ENCODE measurements around the gene COX20. TPM values are rescaled to one million over a fixed set of nuclear protein-coding genes. Genes with fewer than 3 reads are reported as not detected.

COX20 gene
- total RNA-seq, 4 donors from 2014 or later = 12.3 to 23.4 (median 20.2) TPM

DNA sequence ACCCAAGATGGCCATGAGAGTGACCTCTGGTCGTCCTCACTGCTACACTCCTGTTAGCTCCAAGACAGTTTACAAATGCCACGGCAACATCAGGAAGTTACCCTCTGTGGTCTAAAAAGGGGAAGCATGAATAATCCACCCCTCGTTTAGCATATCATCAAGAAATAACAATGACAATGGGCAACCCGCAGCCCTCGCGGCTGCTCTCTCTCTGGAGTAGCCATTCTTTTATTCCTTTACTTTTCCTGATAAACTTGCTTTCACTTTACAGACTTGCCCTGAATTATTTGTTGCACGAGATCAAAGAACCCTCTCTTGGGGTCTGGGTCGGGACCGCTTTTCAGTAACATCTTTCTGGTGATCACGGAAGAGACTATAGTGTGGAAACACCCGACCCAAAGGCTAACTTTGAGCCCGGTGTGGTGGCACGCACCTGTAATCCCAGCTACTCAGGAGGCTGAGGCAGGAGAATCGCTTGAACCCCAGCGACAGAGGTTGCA is 19.8 kb upstream of the COX20 start:
- no peak overlapping the region for H3K4me3 ChIP-seq (ENCODE audit: low read depth, poor library complexity, severe bottlenecking)
- TF ChIP-seq POLR2A (IDR thresholded peaks at IDR 0.05) = no peak
- TF ChIP-seq, protein P1, sequence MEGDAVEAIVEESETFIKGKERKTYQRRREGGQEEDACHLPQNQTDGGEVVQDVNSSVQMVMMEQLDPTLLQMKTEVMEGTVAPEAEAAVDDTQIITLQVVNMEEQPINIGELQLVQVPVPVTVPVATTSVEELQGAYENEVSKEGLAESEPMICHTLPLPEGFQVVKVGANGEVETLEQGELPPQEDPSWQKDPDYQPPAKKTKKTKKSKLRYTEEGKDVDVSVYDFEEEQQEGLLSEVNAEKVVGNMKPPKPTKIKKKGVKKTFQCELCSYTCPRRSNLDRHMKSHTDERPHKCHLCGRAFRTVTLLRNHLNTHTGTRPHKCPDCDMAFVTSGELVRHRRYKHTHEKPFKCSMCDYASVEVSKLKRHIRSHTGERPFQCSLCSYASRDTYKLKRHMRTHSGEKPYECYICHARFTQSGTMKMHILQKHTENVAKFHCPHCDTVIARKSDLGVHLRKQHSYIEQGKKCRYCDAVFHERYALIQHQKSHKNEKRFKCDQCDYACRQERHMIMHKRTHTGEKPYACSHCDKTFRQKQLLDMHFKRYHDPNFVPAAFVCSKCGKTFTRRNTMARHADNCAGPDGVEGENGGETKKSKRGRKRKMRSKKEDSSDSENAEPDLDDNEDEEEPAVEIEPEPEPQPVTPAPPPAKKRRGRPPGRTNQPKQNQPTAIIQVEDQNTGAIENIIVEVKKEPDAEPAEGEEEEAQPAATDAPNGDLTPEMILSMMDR (IDR thresholded peaks at IDR 0.05) = no peak
- WGBS, 2 donors = 51% methylated on average over 15 of the region's 15 CpGs
- intact Hi-C loops (cut with DNase I; ENCODE audit: low total_unique reads) = no loop called here
- DNase-seq (ENCODE audit: low spot score in 2 of 2) = no peak

DNA sequence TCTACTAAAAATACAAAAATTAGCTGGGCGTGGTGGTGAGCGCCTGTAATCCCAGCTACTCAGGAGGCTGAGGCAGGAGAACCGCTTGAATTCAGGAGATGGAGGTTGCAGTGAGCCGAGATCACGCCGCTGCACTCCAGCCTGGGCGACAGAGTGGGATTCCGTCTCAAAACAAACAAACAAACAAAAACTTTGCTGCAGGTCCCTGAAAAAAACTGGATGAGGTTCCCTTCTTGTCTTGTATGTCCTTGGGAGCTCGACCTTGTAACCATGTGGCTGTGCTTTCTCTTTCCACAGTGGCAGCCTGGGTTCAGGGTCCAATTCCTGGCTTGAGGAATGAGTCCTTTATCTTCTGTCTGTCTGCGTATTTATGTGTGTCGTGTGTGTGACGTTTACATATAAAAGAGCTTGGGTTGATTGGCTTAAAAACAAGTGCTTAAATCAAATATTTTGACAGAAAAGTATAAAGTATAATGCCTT is 18.0 kb upstream of the COX20 start:
- DNase-seq (ENCODE audit: low spot score in 2 of 2) = no peak
- WGBS, 2 donors = 89 to 90% methylated on average over 12 of the region's 12 CpGs
- intact Hi-C loops (cut with DNase I; ENCODE audit: low total_unique reads) = no loop called here
- H3K4me3 ChIP-seq (ENCODE audit: low read depth, poor library complexity, severe bottlenecking) = no peak overlapping the region
- TF ChIP-seq, protein P1 (IDR thresholded peaks at IDR 0.05) = no peak
- TF ChIP-seq POLR2A (IDR thresholded peaks at IDR 0.05) = no peak

DNA sequence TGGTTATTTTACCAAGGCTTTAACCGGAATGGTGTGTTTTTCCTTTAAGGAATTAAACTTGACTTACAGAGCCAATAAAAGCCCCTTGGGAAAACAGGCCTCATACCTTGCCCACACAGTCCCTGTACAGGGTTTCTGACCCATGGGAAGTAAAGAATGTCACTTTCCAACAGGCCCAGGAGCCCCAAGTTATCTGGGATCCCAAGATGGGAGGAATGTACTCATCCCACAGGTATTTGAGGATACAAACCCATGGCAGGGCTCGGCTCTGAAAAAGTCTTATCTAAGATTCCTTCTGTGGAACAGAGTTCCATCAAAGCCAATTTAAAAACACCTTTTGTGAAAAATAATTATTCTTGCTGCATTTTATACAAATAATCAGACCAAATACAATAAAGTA is 15.3 kb upstream of the COX20 start:
- DNase-seq (ENCODE audit: low spot score in 2 of 2) = no peak
- intact Hi-C loops (cut with DNase I; ENCODE audit: low total_unique reads) = loop anchor here (10.0 kb wide), 1 partner anchor 1225 kb away; no protein-coding TSS in a partner anchor
- TF ChIP-seq, protein P1 (IDR thresholded peaks at IDR 0.05) = no peak
- no peak for TF ChIP-seq POLR2A (IDR thresholded peaks at IDR 0.05)
- no peak overlapping the region for H3K4me3 ChIP-seq (ENCODE audit: low read depth, poor library complexity, severe bottlenecking)
- 83 to 89% methylated on average over 2 of the region's 2 CpGs for WGBS, 2 donors

DNA sequence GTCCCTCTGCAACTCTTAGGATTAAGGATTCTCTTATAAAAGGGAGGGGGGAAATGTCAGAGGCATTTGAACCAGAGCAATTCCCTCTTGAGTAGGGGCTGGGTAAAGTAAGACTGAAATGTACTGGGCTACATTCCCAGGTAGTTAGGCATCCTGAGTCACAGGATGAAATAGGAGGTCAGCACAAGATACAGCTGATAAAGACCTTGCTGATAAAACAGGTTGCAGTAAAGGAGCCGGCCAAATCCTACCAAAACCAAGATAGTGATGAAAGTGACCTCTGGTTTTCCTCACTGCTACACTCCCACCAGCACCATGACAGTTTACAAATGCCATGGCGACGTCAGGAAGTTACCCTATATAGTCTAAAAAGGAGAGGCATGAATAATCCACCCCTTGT is 14.3 kb upstream of the COX20 start:
- WGBS, 2 donors = 79 to 86% methylated on average over 3 of the region's 3 CpGs
- intact Hi-C loops (cut with DNase I; ENCODE audit: low total_unique reads) = loop anchor here (10.0 kb wide), 1 partner anchor 1226 kb away; no protein-coding TSS in a partner anchor
- TF ChIP-seq, protein P1 (IDR thresholded peaks at IDR 0.05) = no peak
- TF ChIP-seq POLR2A (IDR thresholded peaks at IDR 0.05) = no peak
- no peak overlapping the region for H3K4me3 ChIP-seq (ENCODE audit: low read depth, poor library complexity, severe bottlenecking)
- DNase-seq (ENCODE audit: low spot score in 2 of 2) = no peak

DNA sequence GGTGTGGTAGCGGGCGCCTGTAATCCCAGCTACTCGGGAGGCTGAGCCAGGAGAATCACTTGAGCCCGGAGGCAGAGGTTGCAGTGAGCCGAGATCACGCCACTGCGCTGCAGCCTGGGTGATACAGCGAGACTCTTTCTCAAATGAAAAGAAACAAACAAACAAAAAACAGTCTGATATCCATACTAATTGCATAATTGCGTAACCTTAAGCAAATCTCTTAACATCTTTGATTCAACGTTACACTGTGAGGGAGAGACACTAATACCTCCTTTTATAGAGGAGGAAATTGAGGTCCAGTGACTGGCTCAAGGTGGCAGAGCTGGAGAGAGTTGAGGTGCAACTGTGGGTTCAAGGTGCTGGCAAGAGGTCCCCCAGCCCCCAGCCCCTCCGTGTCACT is 12.6 kb upstream of the COX20 start:
- DNase-seq (ENCODE audit: low spot score in 2 of 2) = no peak
- no peak for TF ChIP-seq POLR2A (IDR thresholded peaks at IDR 0.05)
- TF ChIP-seq, protein P1 (IDR thresholded peaks at IDR 0.05) = no peak
- WGBS, 2 donors = 83 to 94% methylated on average over 11 of the region's 11 CpGs
- H3K4me3 ChIP-seq (ENCODE audit: low read depth, poor library complexity, severe bottlenecking) = no peak overlapping the region
- intact Hi-C loops (cut with DNase I; ENCODE audit: low total_unique reads) = loop anchor here (10.0 kb wide), 1 partner anchor 1228 kb away; no protein-coding TSS in a partner anchor

DNA sequence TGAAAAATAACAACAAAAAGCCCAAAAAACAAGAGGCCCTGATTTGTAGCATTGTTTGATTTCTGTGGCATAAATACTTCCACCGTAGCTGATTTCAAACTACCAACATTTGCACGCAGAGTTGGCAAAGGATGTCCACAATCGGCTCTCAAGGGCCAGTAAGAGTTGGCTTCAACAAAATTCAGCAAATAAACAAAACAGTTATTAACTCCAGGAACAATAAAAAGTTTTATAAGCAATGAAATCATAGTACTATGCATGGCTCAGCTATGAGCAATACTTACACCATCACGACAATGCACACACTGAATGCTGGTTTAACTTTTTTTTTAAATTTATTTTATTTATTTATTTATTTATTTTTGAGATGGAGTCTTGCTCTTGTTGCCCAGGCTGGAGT is 8.7 kb upstream of the COX20 start:
- TF ChIP-seq POLR2A (IDR thresholded peaks at IDR 0.05) = no peak
- TF ChIP-seq, protein P1 (IDR thresholded peaks at IDR 0.05) = no peak
- intact Hi-C loops (cut with DNase I; ENCODE audit: low total_unique reads) = loop anchor here (10.0 kb wide), 1 partner anchor 1232 kb away; no protein-coding TSS in a partner anchor
- no peak for DNase-seq (ENCODE audit: low spot score in 2 of 2)
- H3K4me3 ChIP-seq (ENCODE audit: low read depth, poor library complexity, severe bottlenecking) = no peak overlapping the region
- 86 to 87% methylated on average over 4 of the region's 4 CpGs for WGBS, 2 donors

Measured in lower leg skin (tissue), 4 donors.